ENCODE results near the gene CHCHD6.

DNA sequence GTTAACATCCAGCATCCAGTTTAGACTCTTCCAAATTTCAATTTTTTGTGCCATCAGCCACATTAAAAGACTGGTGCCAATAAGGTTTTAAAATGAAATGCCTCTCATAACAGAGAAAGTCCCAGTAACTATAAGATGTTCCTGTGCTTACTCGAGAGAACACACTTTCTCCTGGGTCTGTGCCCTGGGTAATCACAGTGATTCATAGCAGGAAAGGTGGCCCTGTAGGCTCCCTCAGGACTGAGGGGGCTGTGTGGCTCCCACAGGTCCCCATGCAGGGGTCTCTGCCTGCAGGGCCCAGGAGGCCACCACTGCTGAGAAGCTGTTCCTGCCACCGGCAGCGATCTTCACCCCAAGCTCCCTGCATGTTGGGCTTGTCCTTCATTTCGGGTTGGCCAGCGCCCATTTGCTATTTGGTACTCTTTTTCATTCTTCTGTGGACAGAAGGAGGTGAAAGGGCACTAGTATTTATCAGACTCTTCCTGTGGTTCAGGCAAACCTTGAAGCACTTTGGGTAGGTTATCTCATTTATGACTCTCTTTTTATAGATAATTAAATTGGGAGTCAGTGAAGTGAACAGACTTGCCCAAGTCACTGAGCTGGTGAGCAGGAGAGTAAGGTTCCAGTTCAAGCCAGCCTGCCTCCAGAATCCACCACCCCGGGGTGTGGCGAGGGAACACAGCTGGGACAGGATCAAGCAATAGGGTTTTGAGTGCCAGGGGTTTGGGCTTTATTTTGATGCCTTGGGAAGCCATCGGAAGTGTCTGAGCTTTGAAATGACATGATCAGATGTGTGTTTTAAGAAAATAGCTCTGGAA lies 234.7 kb downstream of the CHCHD6 start:
- TF ChIP-seq, protein P1, sequence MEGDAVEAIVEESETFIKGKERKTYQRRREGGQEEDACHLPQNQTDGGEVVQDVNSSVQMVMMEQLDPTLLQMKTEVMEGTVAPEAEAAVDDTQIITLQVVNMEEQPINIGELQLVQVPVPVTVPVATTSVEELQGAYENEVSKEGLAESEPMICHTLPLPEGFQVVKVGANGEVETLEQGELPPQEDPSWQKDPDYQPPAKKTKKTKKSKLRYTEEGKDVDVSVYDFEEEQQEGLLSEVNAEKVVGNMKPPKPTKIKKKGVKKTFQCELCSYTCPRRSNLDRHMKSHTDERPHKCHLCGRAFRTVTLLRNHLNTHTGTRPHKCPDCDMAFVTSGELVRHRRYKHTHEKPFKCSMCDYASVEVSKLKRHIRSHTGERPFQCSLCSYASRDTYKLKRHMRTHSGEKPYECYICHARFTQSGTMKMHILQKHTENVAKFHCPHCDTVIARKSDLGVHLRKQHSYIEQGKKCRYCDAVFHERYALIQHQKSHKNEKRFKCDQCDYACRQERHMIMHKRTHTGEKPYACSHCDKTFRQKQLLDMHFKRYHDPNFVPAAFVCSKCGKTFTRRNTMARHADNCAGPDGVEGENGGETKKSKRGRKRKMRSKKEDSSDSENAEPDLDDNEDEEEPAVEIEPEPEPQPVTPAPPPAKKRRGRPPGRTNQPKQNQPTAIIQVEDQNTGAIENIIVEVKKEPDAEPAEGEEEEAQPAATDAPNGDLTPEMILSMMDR (IDR thresholded peaks at IDR 0.05): no peak
- TF ChIP-seq POLR2A (IDR thresholded peaks at IDR 0.05): no peak
